Mesothelial cell of epicardium (in vitro differentiated cells): ENCODE results near the gene DGKI. TPM values are rescaled to one million over a fixed set of nuclear protein-coding genes. Genes with fewer than 3 reads are reported as not detected.

Experiments
- DNase-seq, 2 experiments: peaks; one replicate each; pipeline ENCODE4 v3.0.0; 2021; ENCODE audit warnings: low spot score in 2 of 2; ENCODE audit not compliant: unreplicated experiment in 2 of 2
- H3K27ac Mint-ChIP-seq: 2 replicates; pipeline ENCODE4 v1.8.0; 2021; ENCODE audit warnings: mixed read lengths
- H3K27me3 Mint-ChIP-seq: 2 replicates; pipeline ENCODE4 v1.8.0; 2021; ENCODE audit warnings: low read depth, mixed read lengths
- H3K36me3 Mint-ChIP-seq: 2 replicates; pipeline ENCODE4 v1.8.0; 2021; ENCODE audit warnings: mixed read lengths
- H3K4me1 Mint-ChIP-seq: 2 replicates; pipeline ENCODE4 v1.8.0; 2021; ENCODE audit warnings: mixed read lengths
- H3K4me3 Mint-ChIP-seq: 2 replicates; pipeline ENCODE4 v1.8.0; 2021; ENCODE audit warnings: mild to moderate bottlenecking, moderate library complexity, mixed read lengths
- H3K9me3 Mint-ChIP-seq: 2 replicates; pipeline ENCODE4 v1.8.0; 2021; ENCODE audit warnings: mixed read lengths
- total RNA-seq: library from RNA; stranded (reverse); gene quantifications from 3 replicates; pipeline ENCODE4 v1.2.1, GENCODE V29; 2021
- TF ChIP-seq, protein P1 (sequence below): fragments of 200-600 bp; sonication (generic); IDR thresholded peaks from one replicate; pipeline ENCODE4 v1.5.0; 2021; ENCODE audit warnings: antibody characterized with exemption; ENCODE audit not compliant: unreplicated experiment

Gene DGKI
- total RNA-seq, 1 donor from 2014 or later: 2.0 TPM

DNA sequence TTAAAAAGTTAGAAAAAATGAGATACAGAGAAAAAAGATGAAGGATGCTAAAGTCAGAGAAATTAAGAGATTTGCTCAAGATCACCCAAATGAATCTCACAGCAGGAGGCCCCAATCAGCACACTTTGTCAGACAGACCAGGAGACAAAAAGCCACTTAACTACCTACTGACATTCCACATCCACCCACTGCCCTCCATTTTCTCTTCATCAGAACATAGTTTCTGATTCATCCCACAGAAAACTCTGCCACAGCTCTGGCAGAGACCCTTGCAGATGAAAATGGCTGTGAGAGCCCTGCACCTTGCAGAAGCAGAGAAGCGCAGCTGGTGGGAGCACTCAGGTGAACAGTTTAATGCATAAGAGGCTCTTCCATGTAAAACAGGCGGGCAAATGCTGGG, 26.6 kb downstream of the DGKI start:
- TF ChIP-seq, protein P1, sequence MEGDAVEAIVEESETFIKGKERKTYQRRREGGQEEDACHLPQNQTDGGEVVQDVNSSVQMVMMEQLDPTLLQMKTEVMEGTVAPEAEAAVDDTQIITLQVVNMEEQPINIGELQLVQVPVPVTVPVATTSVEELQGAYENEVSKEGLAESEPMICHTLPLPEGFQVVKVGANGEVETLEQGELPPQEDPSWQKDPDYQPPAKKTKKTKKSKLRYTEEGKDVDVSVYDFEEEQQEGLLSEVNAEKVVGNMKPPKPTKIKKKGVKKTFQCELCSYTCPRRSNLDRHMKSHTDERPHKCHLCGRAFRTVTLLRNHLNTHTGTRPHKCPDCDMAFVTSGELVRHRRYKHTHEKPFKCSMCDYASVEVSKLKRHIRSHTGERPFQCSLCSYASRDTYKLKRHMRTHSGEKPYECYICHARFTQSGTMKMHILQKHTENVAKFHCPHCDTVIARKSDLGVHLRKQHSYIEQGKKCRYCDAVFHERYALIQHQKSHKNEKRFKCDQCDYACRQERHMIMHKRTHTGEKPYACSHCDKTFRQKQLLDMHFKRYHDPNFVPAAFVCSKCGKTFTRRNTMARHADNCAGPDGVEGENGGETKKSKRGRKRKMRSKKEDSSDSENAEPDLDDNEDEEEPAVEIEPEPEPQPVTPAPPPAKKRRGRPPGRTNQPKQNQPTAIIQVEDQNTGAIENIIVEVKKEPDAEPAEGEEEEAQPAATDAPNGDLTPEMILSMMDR: no peak
- H3K36me3 Mint-ChIP-seq: no peaks in the 10 kb centered on the region
- H3K27ac Mint-ChIP-seq: peak overlapping the region; percentile 38
- H3K9me3 Mint-ChIP-seq: no peaks in the 10 kb centered on the region
- no peak overlapping the region for H3K4me3 Mint-ChIP-seq
- H3K27me3 Mint-ChIP-seq: no peaks in the 10 kb centered on the region
- peaks cover 28% of the 10 kb centered on the region for H3K4me1 Mint-ChIP-seq
- no peak for DNase-seq

DNA sequence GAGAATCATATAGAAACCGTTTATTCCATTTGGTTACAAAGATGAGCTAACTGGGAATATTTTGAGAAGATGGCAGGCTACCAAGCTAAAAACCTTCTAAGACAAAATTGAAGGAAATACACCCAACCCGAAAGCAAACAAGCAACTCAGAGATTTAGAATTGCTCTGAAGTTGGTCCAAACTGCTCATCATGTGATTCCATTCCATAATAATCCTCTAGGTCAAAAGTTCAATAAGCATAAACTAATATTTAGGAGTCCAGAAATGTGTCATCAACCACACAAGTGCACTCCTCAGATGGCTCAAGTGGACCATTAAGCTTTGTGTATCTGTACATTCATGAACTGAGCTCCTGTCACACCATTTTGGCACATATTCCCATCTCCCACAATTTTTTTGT, 28.7 kb downstream of the DGKI start:
- Mint-ChIP-seq H3K9me3 (no peaks in the 10 kb centered on the region), H3K4me1 (peaks cover 28% of the 10 kb centered on the region), H3K36me3 (no peaks in the 10 kb centered on the region), H3K27me3 (peaks cover 1% of the 10 kb centered on the region), H3K4me3 (no peak overlapping the region), H3K27ac (no peak overlapping the region)
- DNase-seq: no peak
- TF ChIP-seq, protein P1: no peak

GRCh38 chr7:137816696-137817320, 30.0 kb downstream of the DGKI start:
- H3K4me3 Mint-ChIP-seq: no peak overlapping the region

GRCh38 chr7:137813541-137813940, 33.2 kb downstream of the DGKI start:
- Mint-ChIP-seq H3K27me3 (peaks cover 1% of the 10 kb centered on the region), H3K9me3 (no peaks in the 10 kb centered on the region), H3K36me3 (no peaks in the 10 kb centered on the region), H3K27ac (no peak overlapping the region), H3K4me3 (no peak overlapping the region), H3K4me1 (no peaks in the 10 kb centered on the region)
- TF ChIP-seq, protein P1: no peak
- DNase-seq: no peak

More at GRCh38 chr7:137816696-137817320, 30.0 kb downstream of the DGKI start:
- Mint-ChIP-seq H3K9me3 (no peaks in the 10 kb centered on the region), H3K27me3 (peaks cover 1% of the 10 kb centered on the region), H3K36me3 (no peaks in the 10 kb centered on the region), H3K27ac (no peak overlapping the region), H3K4me1 (peaks cover 27% of the 10 kb centered on the region)
- TF ChIP-seq, protein P1: no peak
- DNase-seq: no peak

- Mint-ChIP-seq H3K4me1 (no peaks in the 10 kb centered on the region), H3K27me3 (peaks cover 1% of the 10 kb centered on the region), H3K36me3 (no peaks in the 10 kb centered on the region), H3K4me3 (no peak overlapping the region), H3K27ac (no peak overlapping the region), H3K9me3 (no peaks in the 10 kb centered on the region)
- no peak for DNase-seq
- TF ChIP-seq, protein P1: no peak
These were observed 36.5 kb downstream of the DGKI start for GRCh38 chr7:137810248-137810647.
